ENCODE results near the gene RAPH1. TPM values are rescaled to one million over a fixed set of nuclear protein-coding genes. Genes with fewer than 3 reads are reported as not detected.
A peak's percentile ranks its signal among the peaks of the same experiment; 100 is the strongest.

RAPH1 gene
- total and polyA plus RNA-seq, 11 donors = 3.6 to 30.4 (median 16.2) TPM

DNA sequence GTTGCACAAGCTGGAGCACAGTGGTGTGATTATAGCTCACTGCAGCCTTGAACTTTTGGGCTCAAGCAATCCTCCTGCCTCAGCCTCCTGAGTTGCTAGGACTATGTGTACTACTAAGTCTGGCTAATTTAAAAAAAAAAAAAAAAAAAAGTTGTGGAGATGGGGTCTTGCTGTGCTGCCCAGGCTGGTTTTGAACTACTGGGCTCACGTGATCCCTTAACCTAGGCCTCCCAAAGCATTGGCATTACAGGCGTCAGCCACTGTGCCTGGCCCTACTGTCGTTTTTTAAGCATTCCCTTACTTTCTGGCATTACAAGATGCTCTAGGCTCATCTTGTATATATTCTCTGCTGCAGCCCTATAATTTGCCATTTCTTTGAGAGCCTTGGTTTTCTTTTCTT lies 88.3 kb downstream of the RAPH1 start:
- H3K27ac ChIP-seq = no peak overlapping the region
- H3K9me3 ChIP-seq = no peaks in the 10 kb centered on the region
- DNase-seq (no peak), ATAC-seq (no peak)
- H3K4me1 ChIP-seq = peaks cover 0 to 27% (median 8%) of the 10 kb centered on the region in 12 donors
- WGBS, 4 donors = 93 to 98% (median 96%) methylated on average over 3 of the region's 3 CpGs
- intact Hi-C loops (cut with DNase I) = loop anchor here in 2 of 10 donors (10.0 kb wide), 2 partner anchors 122 to 212 kb away; partner anchors contain the start of genes ABI2 (in 1 of the 2) and CYP20A1 (in 1 of the 2)
- H3K27me3 ChIP-seq = no peaks in the 10 kb centered on the region
- H3K4me3 ChIP-seq = no peak overlapping the region
- peaks cover 0 to 99% (median 75%) of the 10 kb centered on the region in 9 donors for H3K36me3 ChIP-seq
- TF ChIP-seq POLR2A (IDR thresholded peaks at IDR 0.05) = no peak
- TF ChIP-seq, protein P1, sequence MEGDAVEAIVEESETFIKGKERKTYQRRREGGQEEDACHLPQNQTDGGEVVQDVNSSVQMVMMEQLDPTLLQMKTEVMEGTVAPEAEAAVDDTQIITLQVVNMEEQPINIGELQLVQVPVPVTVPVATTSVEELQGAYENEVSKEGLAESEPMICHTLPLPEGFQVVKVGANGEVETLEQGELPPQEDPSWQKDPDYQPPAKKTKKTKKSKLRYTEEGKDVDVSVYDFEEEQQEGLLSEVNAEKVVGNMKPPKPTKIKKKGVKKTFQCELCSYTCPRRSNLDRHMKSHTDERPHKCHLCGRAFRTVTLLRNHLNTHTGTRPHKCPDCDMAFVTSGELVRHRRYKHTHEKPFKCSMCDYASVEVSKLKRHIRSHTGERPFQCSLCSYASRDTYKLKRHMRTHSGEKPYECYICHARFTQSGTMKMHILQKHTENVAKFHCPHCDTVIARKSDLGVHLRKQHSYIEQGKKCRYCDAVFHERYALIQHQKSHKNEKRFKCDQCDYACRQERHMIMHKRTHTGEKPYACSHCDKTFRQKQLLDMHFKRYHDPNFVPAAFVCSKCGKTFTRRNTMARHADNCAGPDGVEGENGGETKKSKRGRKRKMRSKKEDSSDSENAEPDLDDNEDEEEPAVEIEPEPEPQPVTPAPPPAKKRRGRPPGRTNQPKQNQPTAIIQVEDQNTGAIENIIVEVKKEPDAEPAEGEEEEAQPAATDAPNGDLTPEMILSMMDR (IDR thresholded peaks at IDR 0.05) = no peak

DNA sequence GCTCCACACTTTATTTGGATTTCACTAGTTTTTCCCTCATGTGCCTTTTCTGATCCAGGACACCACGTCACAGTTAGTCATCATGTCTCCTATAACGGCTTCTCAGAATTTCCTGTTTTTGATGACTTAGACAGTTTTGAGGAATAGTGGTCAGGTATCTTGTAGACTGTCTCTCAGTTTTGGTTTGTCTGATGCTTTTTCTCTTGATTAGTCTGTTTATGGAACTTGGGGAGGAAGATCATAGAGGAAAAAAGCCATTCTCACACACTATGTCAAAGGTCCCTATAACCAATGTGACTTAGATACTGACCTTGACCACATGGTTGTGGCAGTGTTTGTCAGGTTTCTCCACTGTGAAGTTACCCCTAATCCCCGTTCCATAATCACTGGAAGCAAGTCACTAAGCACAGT lies 89.0 kb downstream of the RAPH1 start:
- Histone ChIP-seq H3K27ac (no peak overlapping the region), H3K4me3 (no peak overlapping the region), H3K4me1 (peaks cover 0 to 27% (median 8%) of the 10 kb centered on the region in 12 donors), H3K27me3 (no peaks in the 10 kb centered on the region), H3K9me3 (no peaks in the 10 kb centered on the region), H3K36me3 (peaks cover 0 to 98% (median 75%) of the 10 kb centered on the region in 9 donors)
- DNase-seq (no peak), ATAC-seq (no peak)
- intact Hi-C loops (cut with DNase I) = loop anchor here in 2 of 10 donors (10.0 kb wide), 2 partner anchors 121 to 211 kb away; partner anchors contain the start of genes ABI2 (in 1 of the 2) and CYP20A1 (in 1 of the 2)
- 80 to 84% (median 82%) methylated on average over 3 of the region's 3 CpGs for WGBS, 4 donors
- no peak for TF ChIP-seq POLR2A (IDR thresholded peaks at IDR 0.05)
- TF ChIP-seq, protein P1 (IDR thresholded peaks at IDR 0.05) = no peak

DNA sequence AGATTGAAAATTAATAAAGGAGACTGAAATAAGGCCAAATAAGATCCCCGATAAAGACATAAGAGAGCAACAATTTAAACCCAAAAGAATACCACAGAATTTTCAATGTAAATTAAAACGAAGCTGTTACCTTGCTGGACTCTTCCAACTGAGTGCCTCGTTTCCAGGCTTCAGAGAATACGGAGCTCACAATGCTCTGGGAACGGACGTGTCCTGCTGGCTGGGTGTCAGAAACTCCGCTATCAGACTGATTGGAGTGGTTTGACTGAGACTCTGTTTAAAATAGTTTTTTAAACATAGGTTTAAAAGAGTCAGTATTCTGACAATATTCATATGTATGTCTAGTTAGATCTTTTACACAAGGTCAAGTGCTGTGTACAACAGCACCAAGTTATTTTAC lies 90.4 kb downstream of the RAPH1 start:
- Histone ChIP-seq H3K4me3 (no peak overlapping the region), H3K27me3 (no peaks in the 10 kb centered on the region), H3K9me3 (no peaks in the 10 kb centered on the region), H3K36me3 (peaks cover 0 to 88% (median 66%) of the 10 kb centered on the region in 9 donors), H3K4me1 (peaks cover 0 to 27% (median 8%) of the 10 kb centered on the region in 12 donors), H3K27ac (no peak overlapping the region)
- WGBS, 4 donors = 34 to 41% (median 36%) methylated on average over 7 of the region's 7 CpGs
- TF ChIP-seq, protein P1 (IDR thresholded peaks at IDR 0.05) = no peak
- no peak for TF ChIP-seq POLR2A (IDR thresholded peaks at IDR 0.05)
- peak; percentile 62 to 77 (median 76) for ATAC-seq
- intact Hi-C loops (cut with DNase I) = loop anchor here in 2 of 10 donors (10.0 kb wide), 2 partner anchors 120 to 210 kb away; partner anchors contain the start of genes ABI2 (in 1 of the 2) and CYP20A1 (in 1 of the 2)
- peak in 3 of 5 donors; percentile 42 to 50 (median 46) for DNase-seq

DNA sequence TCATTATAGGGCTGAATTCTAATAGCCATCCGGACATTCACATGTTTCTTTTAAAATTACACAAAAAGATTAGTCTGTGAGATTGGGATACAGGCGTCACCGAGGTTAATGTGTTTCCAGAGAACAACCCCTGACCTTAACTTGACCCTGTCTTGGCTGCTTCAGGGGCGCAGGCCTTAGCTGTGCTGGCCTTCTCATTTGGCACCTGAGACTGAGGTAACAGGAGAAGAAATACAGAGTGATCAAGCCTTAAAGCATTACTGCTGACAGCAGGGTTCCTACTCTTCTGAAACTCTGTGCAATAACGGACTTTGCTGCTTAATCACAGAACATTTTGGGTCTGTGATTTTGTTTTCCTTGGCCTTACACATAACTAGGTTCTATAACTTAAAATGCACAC lies 92.6 kb downstream of the RAPH1 start:
- 54 to 60% (median 57%) methylated on average over 5 of the region's 5 CpGs for WGBS, 4 donors
- H3K27ac ChIP-seq = no peak overlapping the region
- H3K4me3 ChIP-seq = no peak overlapping the region
- ATAC-seq = no peak
- H3K4me1 ChIP-seq = peaks cover 0 to 27% (median 9%) of the 10 kb centered on the region in 12 donors
- no peak for DNase-seq
- no peak for TF ChIP-seq POLR2A (IDR thresholded peaks at IDR 0.05)
- TF ChIP-seq, protein P1 (IDR thresholded peaks at IDR 0.05) = no peak
- H3K27me3 ChIP-seq = no peaks in the 10 kb centered on the region
- peaks cover 0 to 88% (median 62%) of the 10 kb centered on the region in 9 donors for H3K36me3 ChIP-seq
- intact Hi-C loops (cut with DNase I) = loop anchor here in 2 of 10 donors (10.0 kb wide), 2 partner anchors 118 to 208 kb away; partner anchors contain the start of genes ABI2 (in 1 of the 2) and CYP20A1 (in 1 of the 2)
- no peaks in the 10 kb centered on the region for H3K9me3 ChIP-seq
